Amygdala (tissue), 56 donors: ENCODE results near the gene FNDC3B.

Experiments used
- DNase-seq, 56 donors: peaks; one replicate each; lab custom pipeline; 2025; lab: John Stamatoyannopoulos, UW

Gene FNDC3B

GRCh38 chr3:172291650-172292049 lies 252.3 kb downstream of the FNDC3B start:
- no peak for DNase-seq

GRCh38 chr3:172292422-172292821 lies 253.0 kb downstream of the FNDC3B start:
- DNase-seq = no peak

GRCh38 chr3:172293093-172293492 lies 253.7 kb downstream of the FNDC3B start:
- no peak for DNase-seq

GRCh38 chr3:172294223-172294806 lies 254.9 kb downstream of the FNDC3B start:
- no peak for DNase-seq

- no peak for DNase-seq
These were observed 257.0 kb downstream of the FNDC3B start for GRCh38 chr3:172296248-172296974.

- DNase-seq = no peak
These were observed 257.6 kb downstream of the FNDC3B start for GRCh38 chr3:172296975-172297332.

- DNase-seq = no peak
These were observed 258.9 kb downstream of the FNDC3B start for GRCh38 chr3:172298247-172298646.

- no peak for DNase-seq
These were observed 260.8 kb downstream of the FNDC3B start for GRCh38 chr3:172300187-172300586.

GRCh38 chr3:172300862-172301261 lies 261.5 kb downstream of the FNDC3B start:
- no peak for DNase-seq

- DNase-seq = no peak
These were observed 262.8 kb downstream of the FNDC3B start for GRCh38 chr3:172302203-172302602.

- DNase-seq = no peak
These were observed 263.8 kb downstream of the FNDC3B start for GRCh38 chr3:172303181-172303580.

GRCh38 chr3:172303941-172304558 lies 264.7 kb downstream of the FNDC3B start:
- no peak for DNase-seq

- no peak for DNase-seq
These were observed 266.2 kb downstream of the FNDC3B start for GRCh38 chr3:172305552-172305951.

- no peak for DNase-seq
These were observed 266.6 kb downstream of the FNDC3B start for GRCh38 chr3:172305974-172306373.

GRCh38 chr3:172307141-172307560 lies 267.8 kb downstream of the FNDC3B start:
- no peak for DNase-seq

GRCh38 chr3:172309059-172309458 lies 269.7 kb downstream of the FNDC3B start:
- no peak for DNase-seq

- no peak for DNase-seq
These were observed 270.5 kb downstream of the FNDC3B start for GRCh38 chr3:172309741-172310427.

- no peak for DNase-seq
These were observed 271.0 kb downstream of the FNDC3B start for GRCh38 chr3:172310428-172310760.

- no peak for DNase-seq
These were observed 271.8 kb downstream of the FNDC3B start for GRCh38 chr3:172311217-172311616.

- DNase-seq = no peak
These were observed 272.6 kb downstream of the FNDC3B start for GRCh38 chr3:172312001-172312400.

- no peak for DNase-seq
These were observed 273.3 kb downstream of the FNDC3B start for GRCh38 chr3:172312711-172313110.

GRCh38 chr3:172313671-172314070 lies 274.3 kb downstream of the FNDC3B start:
- no peak for DNase-seq
